Measurements from ENCODE around the gene ARL5C. TPM values are rescaled to one million over a fixed set of nuclear protein-coding genes. Genes with fewer than 3 reads are reported as not detected.

The ARL5C gene
- total RNA-seq, 1 donor from 2014 or later: not detected

DNA sequence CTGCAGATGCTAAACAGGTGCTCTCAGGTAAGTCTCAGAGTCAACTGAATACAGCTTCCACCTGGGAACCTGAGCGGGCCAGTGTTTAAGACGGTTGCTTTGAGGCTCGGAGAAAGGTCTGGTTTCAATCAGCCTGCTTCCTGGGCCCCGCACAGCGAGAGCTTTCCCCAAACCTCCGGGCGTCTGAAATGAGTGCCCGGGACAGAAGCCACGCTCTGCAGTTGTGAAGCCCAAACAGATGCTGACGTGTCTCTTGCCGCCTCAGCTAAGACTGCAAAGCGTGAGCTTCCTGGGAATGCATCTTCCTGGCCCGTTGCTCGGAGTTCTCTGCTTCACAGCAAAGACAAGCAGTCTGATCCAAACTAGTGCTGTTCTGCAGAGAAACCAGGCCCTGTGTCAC, 51.2 kb downstream of the ARL5C start:
- no peak for DNase-seq
- Mint-ChIP-seq H3K36me3 (ENCODE audit: low read depth) (no peaks in the 10 kb centered on the region), H3K27me3 (peaks cover 6% of the 10 kb centered on the region), H3K4me3 (no peak overlapping the region), H3K27ac (no peak overlapping the region), H3K4me1 (peaks cover 20% of the 10 kb centered on the region), H3K9me3 (no peaks in the 10 kb centered on the region)
- TF ChIP-seq, protein P1, sequence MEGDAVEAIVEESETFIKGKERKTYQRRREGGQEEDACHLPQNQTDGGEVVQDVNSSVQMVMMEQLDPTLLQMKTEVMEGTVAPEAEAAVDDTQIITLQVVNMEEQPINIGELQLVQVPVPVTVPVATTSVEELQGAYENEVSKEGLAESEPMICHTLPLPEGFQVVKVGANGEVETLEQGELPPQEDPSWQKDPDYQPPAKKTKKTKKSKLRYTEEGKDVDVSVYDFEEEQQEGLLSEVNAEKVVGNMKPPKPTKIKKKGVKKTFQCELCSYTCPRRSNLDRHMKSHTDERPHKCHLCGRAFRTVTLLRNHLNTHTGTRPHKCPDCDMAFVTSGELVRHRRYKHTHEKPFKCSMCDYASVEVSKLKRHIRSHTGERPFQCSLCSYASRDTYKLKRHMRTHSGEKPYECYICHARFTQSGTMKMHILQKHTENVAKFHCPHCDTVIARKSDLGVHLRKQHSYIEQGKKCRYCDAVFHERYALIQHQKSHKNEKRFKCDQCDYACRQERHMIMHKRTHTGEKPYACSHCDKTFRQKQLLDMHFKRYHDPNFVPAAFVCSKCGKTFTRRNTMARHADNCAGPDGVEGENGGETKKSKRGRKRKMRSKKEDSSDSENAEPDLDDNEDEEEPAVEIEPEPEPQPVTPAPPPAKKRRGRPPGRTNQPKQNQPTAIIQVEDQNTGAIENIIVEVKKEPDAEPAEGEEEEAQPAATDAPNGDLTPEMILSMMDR (IDR thresholded peaks at IDR 0.05): no peak
- ChIA-PET CTCF (no interaction called here), POLR2A (no interaction called here)
- ATAC-seq (ENCODE audit: low read depth): no peak
- intact Hi-C loops (cut with micrococcal nuclease): no loop called here

DNA sequence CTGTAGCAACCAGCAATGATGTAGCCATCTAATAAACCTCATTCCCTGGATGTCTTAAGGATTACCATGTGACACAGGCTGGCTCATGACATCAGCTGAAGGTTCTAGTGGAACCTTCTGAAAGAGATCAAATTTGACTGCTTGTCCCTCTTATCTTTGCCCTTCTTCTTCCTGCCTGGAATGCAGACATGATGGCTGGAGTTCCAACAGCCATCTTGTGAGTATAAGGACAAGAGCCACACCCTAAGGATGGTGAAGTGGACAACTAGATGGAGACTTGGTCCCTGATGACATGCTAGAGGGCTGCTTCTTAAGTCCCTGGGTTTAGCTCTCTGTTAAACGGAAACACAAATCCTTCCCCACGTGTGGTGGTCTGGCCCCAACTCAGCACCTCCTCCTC, 52.1 kb downstream of the ARL5C start:
- CTCF ChIA-PET: no interaction called here
- Mint-ChIP-seq H3K9me3 (no peaks in the 10 kb centered on the region), H3K27ac (no peak overlapping the region), H3K27me3 (peaks cover 6% of the 10 kb centered on the region), H3K4me1 (peaks cover 12% of the 10 kb centered on the region), H3K36me3 (ENCODE audit: low read depth) (no peaks in the 10 kb centered on the region), H3K4me3 (no peak overlapping the region)
- POLR2A ChIA-PET: no interaction called here
- DNase-seq (no peak), ATAC-seq (ENCODE audit: low read depth) (no peak)
- intact Hi-C loops (cut with micrococcal nuclease): no loop called here
- TF ChIP-seq, protein P1 (IDR thresholded peaks at IDR 0.05): no peak

DNA sequence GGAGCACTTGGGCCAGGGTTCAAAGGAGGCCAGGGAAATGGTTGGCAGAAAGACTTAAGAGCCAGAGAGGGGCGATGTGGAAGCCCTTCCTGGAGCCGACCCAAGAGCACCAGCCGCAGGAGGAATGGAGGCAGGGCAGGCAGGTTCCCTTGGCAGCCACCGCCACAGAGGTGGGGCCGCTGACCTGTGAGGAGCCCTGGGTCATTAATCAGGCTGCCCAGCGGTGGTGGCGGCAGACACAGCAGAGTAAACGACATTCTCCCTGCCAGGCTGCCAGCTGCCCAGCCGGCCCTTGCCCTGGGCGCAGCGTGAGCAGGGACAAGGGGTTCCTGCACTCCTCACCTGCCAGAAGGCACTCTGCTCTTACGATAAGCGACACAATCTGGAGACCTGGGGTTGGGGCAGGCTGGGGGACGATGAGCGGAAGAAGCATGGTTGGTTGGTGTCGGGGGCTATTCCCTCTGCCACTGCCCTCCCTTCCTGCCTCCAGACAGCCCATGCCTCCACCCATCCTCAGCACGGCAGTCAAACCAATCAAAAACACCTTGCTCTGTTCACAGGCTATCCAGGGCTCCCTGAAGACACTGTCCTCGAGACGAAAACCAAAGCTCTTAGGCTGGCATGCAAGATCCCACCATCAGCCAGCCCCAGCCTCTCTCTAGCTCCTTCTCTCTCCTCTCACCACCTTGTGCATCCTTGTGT, 55.4 kb downstream of the ARL5C start:
- TF ChIP-seq, protein P1 (IDR thresholded peaks at IDR 0.05): no peak
- H3K9me3 Mint-ChIP-seq: no peaks in the 10 kb centered on the region
- no peaks in the 10 kb centered on the region for H3K4me1 Mint-ChIP-seq
- peak overlapping the region; percentile 50 for H3K27ac Mint-ChIP-seq
- POLR2A ChIA-PET: no interaction called here
- H3K27me3 Mint-ChIP-seq: peaks cover 9% of the 10 kb centered on the region
- H3K36me3 Mint-ChIP-seq (ENCODE audit: low read depth): no peaks in the 10 kb centered on the region
- no peak for ATAC-seq (ENCODE audit: low read depth)
- H3K4me3 Mint-ChIP-seq: no peak overlapping the region
- no peak for DNase-seq
- intact Hi-C loops (cut with micrococcal nuclease): no loop called here
- CTCF ChIA-PET: no interaction called here

DNA sequence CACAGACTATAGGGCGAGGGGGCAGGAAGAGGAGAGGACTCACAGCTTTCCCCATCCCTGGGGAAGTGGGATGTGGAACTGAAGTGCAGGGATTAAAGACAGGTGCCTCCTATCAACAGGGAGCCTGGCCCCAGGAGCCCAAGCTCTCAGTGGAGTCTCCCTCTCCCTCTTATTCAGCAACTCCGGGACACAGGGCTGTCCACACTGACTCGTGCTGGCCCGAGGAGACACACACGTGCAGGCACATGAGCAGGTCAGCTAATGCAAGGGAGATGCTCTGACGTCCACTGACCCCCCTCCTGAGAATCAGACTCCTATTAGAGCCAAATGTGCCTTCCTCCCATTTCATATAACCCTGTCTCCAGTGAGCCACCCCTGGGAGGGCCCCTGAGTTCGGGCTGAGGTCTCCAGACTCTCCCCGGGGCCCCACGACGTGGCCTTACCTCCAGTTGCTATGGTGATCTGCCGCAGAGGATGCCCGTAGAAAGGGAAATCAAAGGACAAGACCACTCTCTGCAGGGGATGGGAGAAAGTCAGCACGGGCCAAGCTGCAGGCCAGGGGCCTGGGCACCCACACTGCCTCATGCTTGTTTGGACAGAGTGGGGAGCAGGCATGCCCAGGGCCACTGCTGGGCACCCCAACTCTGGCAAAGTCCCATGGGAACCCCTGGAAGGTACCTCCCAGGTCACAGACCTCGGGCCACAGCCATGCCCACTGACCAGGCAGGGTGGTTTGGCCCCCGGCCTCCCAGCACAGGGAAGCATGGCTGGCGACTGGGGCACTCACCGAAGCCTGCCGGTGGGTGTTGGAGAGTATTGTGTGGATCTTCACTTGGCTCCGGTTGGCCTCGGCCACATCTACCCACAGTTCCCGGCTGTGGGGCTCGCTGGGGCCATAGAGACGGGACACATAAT, 57.2 kb downstream of the ARL5C start:
- POLR2A ChIA-PET: interaction anchor here (1.3 kb wide), 1 partner anchor 14 kb away, joined by 3 read pairs; no protein-coding TSS in a partner anchor
- ATAC-seq (ENCODE audit: low read depth) (no peak), DNase-seq (no peak)
- intact Hi-C loops (cut with micrococcal nuclease): no loop called here
- TF ChIP-seq, protein P1 (IDR thresholded peaks at IDR 0.05): no peak
- H3K9me3 Mint-ChIP-seq: no peaks in the 10 kb centered on the region
- H3K4me1 Mint-ChIP-seq: no peaks in the 10 kb centered on the region
- H3K27me3 Mint-ChIP-seq: peaks cover 9% of the 10 kb centered on the region
- no peak overlapping the region for H3K4me3 Mint-ChIP-seq
- no peak overlapping the region for H3K27ac Mint-ChIP-seq
- H3K36me3 Mint-ChIP-seq (ENCODE audit: low read depth): no peaks in the 10 kb centered on the region
- CTCF ChIA-PET: no interaction called here

DNA sequence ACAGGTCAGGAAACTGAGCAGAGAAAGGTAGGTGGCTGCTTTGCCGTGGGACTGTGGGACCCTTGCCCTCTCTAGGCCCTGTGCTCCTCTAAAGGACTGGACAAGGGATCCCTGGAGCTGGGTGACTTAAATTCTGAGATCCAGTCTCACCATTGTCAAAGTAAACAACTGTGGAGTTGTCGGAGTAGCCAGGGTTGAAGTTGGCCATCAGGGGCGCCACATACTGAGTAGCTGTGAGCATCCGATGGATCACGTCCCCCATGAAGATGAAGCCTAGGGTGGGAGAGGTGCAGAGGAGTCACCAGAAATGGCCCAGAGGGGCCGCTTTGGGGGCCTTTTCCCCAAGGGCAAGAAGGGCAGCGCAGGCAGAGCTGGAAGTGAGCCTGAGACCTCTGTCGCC, 58.0 kb downstream of the ARL5C start:
- no peaks in the 10 kb centered on the region for H3K9me3 Mint-ChIP-seq
- intact Hi-C loops (cut with micrococcal nuclease): no loop called here
- POLR2A ChIA-PET: no interaction called here
- no peak overlapping the region for H3K4me3 Mint-ChIP-seq
- ATAC-seq (ENCODE audit: low read depth) (no peak), DNase-seq (no peak)
- H3K27ac Mint-ChIP-seq: no peak overlapping the region
- no peaks in the 10 kb centered on the region for H3K36me3 Mint-ChIP-seq (ENCODE audit: low read depth)
- TF ChIP-seq, protein P1 (IDR thresholded peaks at IDR 0.05): no peak
- CTCF ChIA-PET: no interaction called here
- peaks cover 9% of the 10 kb centered on the region for H3K27me3 Mint-ChIP-seq
- no peaks in the 10 kb centered on the region for H3K4me1 Mint-ChIP-seq
